Gastrocnemius medialis (tissue), 4 donors: ENCODE data around the gene CES2. TPM values are rescaled to one million over a fixed set of nuclear protein-coding genes. Genes with fewer than 3 reads are reported as not detected.
A peak's percentile ranks its signal among the peaks of the same experiment; 100 is the strongest.
"Not testable (repeated sequence)": the region's sequence is repeated elsewhere in the genome, so short reads cannot be mapped to it uniquely, and the experiment has no call there.

ENCODE experiments used
- ATAC-seq, 2 donors: fragments of 150-250 bp; one replicate each; pipeline ENCODE4 v1.9.1; 2016
- DNase-seq, 2 donors: peaks; one replicate each; pipeline ENCODE4 v3.0.0-alpha.2; 2019
- H3K27ac ChIP-seq, 4 donors: fragments of 200-600 bp; sonication (generic); 1 replicate in 1 of 4; 2 replicates in 3 of 4; pipeline ENCODE4 v1.5.1; 2016 to 2018; ENCODE audit warnings: mild to moderate bottlenecking in 2 of 4, moderate library complexity in 1 of 4
- H3K27me3 ChIP-seq, 3 donors: fragments of 200-600 bp; sonication (generic) in 2 of 3; 1 replicate in 1 of 3; 2 replicates in 2 of 3; pipeline versions ENCODE4 v1.5.1 to v1.6.0; 2016 to 2019; ENCODE audit warnings: mild to moderate bottlenecking in 1 of 3, moderate library complexity in 1 of 3
- H3K36me3 ChIP-seq, 2 donors: fragments of 200-600 bp; sonication (generic) in 1 of 2; one replicate each; pipeline ENCODE4 v1.5.1; 2017 to 2018
- H3K4me1 ChIP-seq, 2 donors: fragments of 200-600 bp; sonication (generic) in 1 of 2; one replicate each; pipeline ENCODE4 v1.5.1; 2016 to 2017; ENCODE audit warnings: mild to moderate bottlenecking in 2 of 2
- H3K4me3 ChIP-seq, 4 donors: fragments of 200-600 bp; sonication (generic) in 3 of 4; 1 replicate in 1 of 4; 2 replicates in 3 of 4; pipeline ENCODE4 v1.5.1; 2016 to 2019; ENCODE audit warnings: mild to moderate bottlenecking in 2 of 4
- H3K9me3 ChIP-seq, 3 donors: fragments of 200-600 bp; sonication (generic) in 2 of 3; 1 replicate in 1 of 3; 2 replicates in 2 of 3; pipeline ENCODE4 v1.5.1; 2016 to 2019
- CTCF ChIP-seq, 5 experiments: fragments of 450-650 bp in 3 of 5; fragments of 200-600 bp in 2 of 5; sonication (generic) in 2 of 5; IDR thresholded peaks in 4 of 5; conservative IDR thresholded peaks in 1 of 5; 1 replicate in 4 of 5; 2 replicates in 1 of 5; pipeline ENCODE4 v1.5.1; 2016 to 2019; ENCODE audit warnings: antibody characterized with exemption in 5 of 5, mild to moderate bottlenecking in 3 of 5, moderate library complexity in 3 of 5
- POLR2A ChIP-seq, 2 donors: fragments of 450-650 bp; IDR thresholded peaks; one replicate each; pipeline ENCODE4 v1.6.1; 2017; ENCODE audit warnings: antibody characterized with exemption in 2 of 2, mild to moderate bottlenecking in 2 of 2, moderate library complexity in 2 of 2
- in situ Hi-C, 4 donors: fragments of 200-750 bp; cut with MboI; loops; one replicate each; pipeline versions ENCODE4 v1.15.0 to v1.8.0; 2017; ENCODE audit warnings: low sequenced_read_pairs in 4 of 4
- intact Hi-C: fragments of 100-400 bp; cut with DNase I; formaldehyde crosslinking; loops from one replicate; pipeline ENCODE4 v1.15.1; 2023; ENCODE audit warnings: low total_unique reads
- total RNA-seq, 4 donors: library from RNA; depleted of rRNA; stranded (reverse); fragments of >200 nt; gene quantifications; one replicate each; pipeline versions ENCODE4 v1.1.0 to v1.2.3, GENCODE V29; 2016

Gene CES2
- total RNA-seq, 4 donors from 2014 or later = 25.6 to 48.2 (median 37.7) TPM

GRCh38 chr16:66954097-66954659 lies 18.9 kb downstream of the CES2 start:
- no peaks in the 10 kb centered on the region for H3K36me3 ChIP-seq
- no peak overlapping the region for H3K4me3 ChIP-seq
- in situ Hi-C loops = no loop called here
- ATAC-seq (peak; percentile 48 to 50), DNase-seq (peak; percentile 49 to 79)
- intact Hi-C loops = no loop called here
- no peaks in the 10 kb centered on the region for H3K9me3 ChIP-seq
- TF ChIP-seq POLR2A (IDR thresholded peaks at IDR 0.05) = no peak
- TF ChIP-seq CTCF (IDR thresholded peaks at IDR 0.05 in 4 of 5, conservative IDR thresholded peaks at IDR 0.05 in 1 of 5) = peak; percentile 74 to 85 (median 81)
- H3K27ac ChIP-seq = peak overlapping the region; percentile 97 to 99 (median 97)
- peaks cover 47 to 51% of the 10 kb centered on the region in 2 donors for H3K4me1 ChIP-seq
- H3K27me3 ChIP-seq = no peaks in the 10 kb centered on the region

GRCh38 chr16:66955363-66956153 lies 20.2 kb downstream of the CES2 start:
- H3K4me3 ChIP-seq, H3K9me3 ChIP-seq, H3K27me3 ChIP-seq, DNase-seq, H3K36me3 ChIP-seq, in situ Hi-C loops, intact Hi-C loops, ATAC-seq: not testable (repeated sequence)
- Histone ChIP-seq H3K4me1 (peaks cover 43 to 53% of the 10 kb centered on the region in 2 donors), H3K27ac (peak overlapping the region in 3 of 4 donors; percentile 14 to 99 (median 19))

DNA sequence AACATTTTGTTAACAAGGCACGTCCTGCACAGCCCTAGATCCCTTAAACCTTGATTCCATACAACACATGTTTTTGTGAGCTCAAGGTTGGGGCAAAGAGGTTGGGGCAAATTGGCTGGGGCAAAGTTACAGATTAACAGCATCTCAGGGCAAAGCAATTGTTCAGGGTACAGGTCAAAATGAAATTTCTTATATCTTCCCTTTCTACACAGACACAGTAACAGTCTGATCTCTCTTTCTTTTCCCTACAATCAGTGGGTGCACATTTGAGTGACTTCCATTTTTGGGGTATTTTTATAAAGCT lies 20.8 kb downstream of the CES2 start:
- H3K4me1 ChIP-seq = peaks cover 45 to 53% of the 10 kb centered on the region in 2 donors
- H3K36me3 ChIP-seq, in situ Hi-C loops: not testable (repeated sequence)

DNA sequence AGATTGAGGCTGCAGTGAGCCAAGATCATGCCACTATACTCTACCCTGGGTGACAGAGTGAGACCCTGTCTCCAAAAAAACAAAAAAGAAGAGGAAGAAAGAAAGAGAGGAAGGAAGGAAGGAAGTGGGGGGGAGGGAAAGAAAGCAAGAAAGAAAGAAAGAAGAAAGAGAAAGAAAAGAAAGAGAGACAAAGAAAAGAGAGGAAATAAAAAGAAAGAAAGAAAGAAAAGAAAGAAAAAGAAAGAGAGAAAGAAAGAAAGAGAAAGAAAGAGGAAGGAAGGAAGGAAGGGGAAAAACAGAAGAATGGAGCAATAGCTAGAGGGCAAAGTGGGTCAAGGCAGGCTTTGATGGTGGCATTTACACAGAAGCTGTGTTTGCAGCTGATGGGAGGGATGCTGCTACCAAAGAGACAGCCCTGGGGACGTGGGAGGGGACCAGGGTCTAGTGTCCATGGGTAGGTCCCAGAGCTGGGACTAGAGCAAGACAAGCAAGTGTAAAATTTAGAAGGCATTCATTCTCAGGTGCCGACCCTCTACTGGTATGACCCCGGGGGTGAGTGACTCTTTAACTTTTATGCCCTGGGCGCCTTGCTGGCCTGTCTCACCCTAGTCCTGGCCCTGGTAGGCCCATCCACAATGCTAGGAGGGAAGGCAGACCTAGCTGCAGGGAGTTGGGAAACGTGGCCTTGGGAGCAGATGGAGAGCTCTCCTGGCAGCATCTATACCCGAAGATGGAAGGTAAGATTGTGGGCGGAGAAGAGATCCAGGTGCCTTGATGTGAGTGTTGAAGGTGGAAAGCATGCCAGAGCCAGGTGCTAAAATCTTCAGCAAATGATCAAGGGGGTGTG lies 23.8 kb downstream of the CES2 start:
- in situ Hi-C loops = no loop called here
- no peak for DNase-seq
- H3K36me3 ChIP-seq = peaks cover 0 to 14% of the 10 kb centered on the region in 2 donors
- no peaks in the 10 kb centered on the region for H3K27me3 ChIP-seq
- peaks cover 25 to 28% of the 10 kb centered on the region in 2 donors for H3K4me1 ChIP-seq
- peak overlapping the region; percentile 38 to 71 (median 41) for H3K27ac ChIP-seq
- no peak overlapping the region for H3K4me3 ChIP-seq
- TF ChIP-seq CTCF (IDR thresholded peaks at IDR 0.05 in 4 of 5, conservative IDR thresholded peaks at IDR 0.05 in 1 of 5) = no peak
- intact Hi-C loops = no loop called here
- H3K9me3 ChIP-seq = no peaks in the 10 kb centered on the region
- ATAC-seq = no peak

More for the DNA sequence above, 20.8 kb downstream of the CES2 start:
- H3K27me3 ChIP-seq, H3K27ac ChIP-seq, H3K9me3 ChIP-seq, DNase-seq, intact Hi-C loops, H3K4me3 ChIP-seq, ATAC-seq: not testable (repeated sequence)

- H3K27ac ChIP-seq = peak overlapping the region; percentile 38 to 71 (median 41)
- peak; percentile 20 to 59 for DNase-seq
- H3K36me3 ChIP-seq = peaks cover 0 to 14% of the 10 kb centered on the region in 2 donors
- H3K4me1 ChIP-seq = peaks cover 20 to 22% of the 10 kb centered on the region in 2 donors
- no peak overlapping the region for H3K4me3 ChIP-seq
- TF ChIP-seq CTCF (IDR thresholded peaks at IDR 0.05 in 4 of 5, conservative IDR thresholded peaks at IDR 0.05 in 1 of 5) (no peak), POLR2A (IDR thresholded peaks at IDR 0.05) (no peak)
- in situ Hi-C loops (loop anchor here in 1 of 4 donors (10.0 kb wide), 1 partner anchor 195 kb away; the partner anchor contains the start of genes B3GNT9, FBXL8 and TRADD), intact Hi-C loops (no loop called here)
- H3K9me3 ChIP-seq = no peaks in the 10 kb centered on the region
- H3K27me3 ChIP-seq = no peaks in the 10 kb centered on the region
- ATAC-seq = peak; percentile 11 to 34
These were observed 24.4 kb downstream of the CES2 start for GRCh38 chr16:66959704-66960161.
